HG03575 (cell line): ENCODE measurements around the gene RAD18.

Experiments
- ATAC-seq: cut with Tn5 transposase; IDR thresholded peaks from one replicate; pipeline ENCODE4 v1.9.1; 2021; ENCODE audit not compliant: unreplicated experiment, insufficient number of reproducible peaks, low FRiP score; ENCODE audit errors: extremely low read depth

Gene RAD18

DNA sequence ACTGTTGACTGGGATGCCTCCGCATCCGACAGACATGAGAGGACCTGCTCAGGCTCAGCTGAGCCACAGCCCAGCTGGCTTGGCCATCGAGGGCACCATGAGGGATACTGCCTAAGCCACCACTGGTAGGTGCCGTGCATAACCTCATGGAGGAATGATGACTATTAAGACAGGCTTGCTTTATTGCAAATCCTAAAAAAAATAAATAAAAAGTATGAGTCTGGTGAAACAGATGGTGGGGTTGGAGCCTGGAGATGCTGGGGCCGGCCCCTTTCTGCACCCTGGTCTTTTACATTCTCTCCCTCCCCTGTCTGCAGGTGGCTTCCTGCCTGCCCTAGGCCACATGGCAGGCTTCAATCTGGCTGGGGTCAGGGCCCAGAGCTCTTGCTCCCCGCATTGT lies 24.0 kb upstream of the RAD18 start:
- no peak for ATAC-seq

- ATAC-seq: no peak
Observed at GRCh38 chr3:8986741-8987140, 23.5 kb upstream of the RAD18 start.

DNA sequence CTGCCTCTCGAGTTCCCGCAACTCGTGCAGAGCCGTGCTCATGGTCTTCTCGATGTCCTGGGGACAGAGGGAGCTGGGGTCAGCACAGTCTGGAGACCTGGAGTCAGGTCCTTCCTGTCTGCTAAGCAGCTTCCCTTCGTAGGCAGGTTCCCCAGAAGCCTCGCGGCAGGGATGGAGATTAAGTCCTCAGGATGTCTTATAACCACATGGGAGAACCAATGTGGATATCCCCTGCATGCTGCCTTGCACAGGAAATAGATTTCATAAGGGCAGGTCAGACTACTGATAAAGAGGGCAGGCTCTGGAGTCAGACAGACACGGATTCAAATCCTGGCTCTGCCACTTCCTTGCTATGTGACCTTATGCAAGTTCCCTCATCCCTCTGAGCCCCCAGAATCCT lies 22.6 kb upstream of the RAD18 start:
- ATAC-seq: no peak

GRCh38 chr3:8985411-8985831 lies 22.1 kb upstream of the RAD18 start:
- ATAC-seq: no peak

DNA sequence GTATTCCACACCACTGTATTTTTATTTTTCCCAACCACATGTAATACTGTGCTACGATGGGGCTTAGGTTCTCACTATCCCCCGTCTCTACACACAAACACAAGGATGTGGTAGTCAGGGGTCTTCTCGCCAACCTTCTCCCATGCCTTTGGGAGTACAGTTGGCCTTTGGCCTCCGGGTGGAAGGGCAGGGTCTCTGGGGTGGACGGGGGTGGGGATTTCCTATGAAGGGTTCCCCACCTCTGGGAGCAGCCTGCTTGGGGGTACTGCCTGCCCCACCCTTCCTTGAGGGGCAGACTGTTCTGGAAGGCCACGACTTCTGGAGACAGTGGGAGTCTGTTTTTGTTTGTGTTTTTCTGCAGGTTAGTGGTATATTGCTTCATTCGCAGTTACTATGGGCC lies 21.3 kb upstream of the RAD18 start:
- no peak for ATAC-seq

DNA sequence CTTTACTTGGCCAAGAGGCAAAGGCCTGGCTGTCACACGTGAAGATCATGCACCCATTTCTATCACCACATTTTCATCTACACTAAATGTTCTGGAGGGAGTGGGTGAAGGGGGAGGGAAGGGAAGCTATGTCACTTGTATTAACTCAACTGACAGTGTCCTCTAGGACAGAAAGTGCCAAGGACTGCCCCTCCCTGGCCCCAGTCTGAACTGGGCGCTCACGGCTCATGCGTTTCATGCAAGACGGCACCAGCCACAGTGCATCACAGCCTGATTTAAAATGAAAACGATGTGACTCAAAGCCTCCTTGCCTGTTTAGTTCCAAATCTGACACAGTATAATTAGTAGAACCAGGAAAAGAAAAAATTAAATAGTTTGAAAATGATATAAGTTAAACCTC lies 20.8 kb upstream of the RAD18 start:
- no peak for ATAC-seq

GRCh38 chr3:8983591-8983990 lies 20.3 kb upstream of the RAD18 start:
- no peak for ATAC-seq

GRCh38 chr3:8983026-8983425 lies 19.8 kb upstream of the RAD18 start:
- ATAC-seq: no peak

DNA sequence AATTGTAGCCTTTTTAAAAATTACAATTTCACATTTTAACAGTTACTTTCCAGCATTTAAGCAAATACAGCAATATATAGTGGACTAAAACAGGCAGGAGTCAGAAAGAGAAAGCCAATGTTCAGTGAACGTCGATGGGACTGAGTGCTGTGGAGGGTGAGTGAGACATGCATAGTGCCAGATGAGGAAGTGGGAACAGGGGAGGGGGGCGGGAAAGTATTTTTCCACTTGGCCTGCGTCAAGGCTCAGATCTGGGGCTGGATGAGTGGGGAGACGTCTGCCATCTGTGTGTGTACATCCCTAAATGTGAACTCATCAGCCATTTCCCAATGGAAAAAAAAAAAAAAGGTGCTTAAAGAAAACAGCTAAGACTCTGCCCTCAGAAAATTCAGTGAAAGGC lies 19.2 kb upstream of the RAD18 start:
- no peak for ATAC-seq

- no peak for ATAC-seq
Observed at GRCh38 chr3:8981700-8982099, 18.4 kb upstream of the RAD18 start.

DNA sequence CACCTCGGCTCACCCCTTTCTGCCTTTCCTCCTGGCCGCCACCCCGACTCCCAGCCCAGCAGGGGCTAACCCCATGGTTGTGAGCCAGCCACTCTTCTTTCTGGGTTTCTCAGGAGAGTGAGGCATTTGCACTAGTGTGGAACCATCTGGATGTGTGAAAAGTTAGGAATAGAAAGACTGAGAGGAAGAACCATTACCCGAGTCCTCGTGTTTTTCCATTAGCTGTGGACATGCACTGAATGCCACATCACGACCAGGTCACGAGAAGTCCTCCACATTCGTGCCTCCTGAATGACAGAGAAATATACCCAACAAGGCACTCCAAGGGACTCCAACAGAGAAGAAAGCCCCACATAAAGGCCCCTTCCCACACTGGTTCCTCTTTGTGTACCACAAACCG lies 18.0 kb upstream of the RAD18 start:
- ATAC-seq: no peak

GRCh38 chr3:8980756-8981257 lies 17.5 kb upstream of the RAD18 start:
- ATAC-seq: no peak

DNA sequence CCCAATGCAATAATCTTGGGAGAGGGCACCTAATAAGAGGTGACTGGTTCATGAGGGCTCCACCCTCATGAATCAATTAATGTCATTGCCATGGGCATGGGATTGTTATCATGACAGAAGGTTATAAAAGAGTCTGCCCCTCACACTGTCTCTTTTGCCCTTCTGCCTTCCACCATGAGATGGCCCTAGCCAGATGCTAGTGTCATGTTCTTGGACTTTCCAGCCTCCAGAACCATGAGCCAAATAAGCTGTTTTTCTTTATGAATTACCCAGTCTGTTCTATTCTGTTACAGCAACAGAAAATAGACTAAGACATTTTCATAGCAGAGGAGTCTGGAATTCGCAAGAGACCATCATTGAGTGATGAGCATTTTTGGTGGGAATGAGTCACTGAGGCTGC lies 16.0 kb upstream of the RAD18 start:
- ATAC-seq: no peak

DNA sequence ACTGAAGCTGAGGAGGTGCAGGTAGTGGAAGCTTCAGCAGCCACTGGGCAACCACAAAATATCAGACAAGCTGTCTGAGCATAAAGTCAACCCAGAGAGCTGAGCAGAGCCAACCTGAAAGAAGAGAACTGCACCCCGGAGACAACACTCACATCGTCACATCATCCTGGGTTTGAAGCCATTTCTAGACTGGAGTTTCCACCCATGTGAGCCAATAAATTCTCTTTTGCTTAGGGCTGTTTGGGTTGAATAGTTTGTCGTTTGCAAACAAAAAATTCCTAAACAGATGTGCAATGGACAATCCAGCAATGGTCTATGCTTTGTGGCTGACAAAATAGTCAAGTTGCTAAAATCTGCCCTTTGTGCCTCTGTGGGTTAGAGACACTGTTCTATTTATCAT lies 15.3 kb upstream of the RAD18 start:
- ATAC-seq: no peak

GRCh38 chr3:8976540-8977182 lies 13.4 kb upstream of the RAD18 start:
- ATAC-seq: no peak

DNA sequence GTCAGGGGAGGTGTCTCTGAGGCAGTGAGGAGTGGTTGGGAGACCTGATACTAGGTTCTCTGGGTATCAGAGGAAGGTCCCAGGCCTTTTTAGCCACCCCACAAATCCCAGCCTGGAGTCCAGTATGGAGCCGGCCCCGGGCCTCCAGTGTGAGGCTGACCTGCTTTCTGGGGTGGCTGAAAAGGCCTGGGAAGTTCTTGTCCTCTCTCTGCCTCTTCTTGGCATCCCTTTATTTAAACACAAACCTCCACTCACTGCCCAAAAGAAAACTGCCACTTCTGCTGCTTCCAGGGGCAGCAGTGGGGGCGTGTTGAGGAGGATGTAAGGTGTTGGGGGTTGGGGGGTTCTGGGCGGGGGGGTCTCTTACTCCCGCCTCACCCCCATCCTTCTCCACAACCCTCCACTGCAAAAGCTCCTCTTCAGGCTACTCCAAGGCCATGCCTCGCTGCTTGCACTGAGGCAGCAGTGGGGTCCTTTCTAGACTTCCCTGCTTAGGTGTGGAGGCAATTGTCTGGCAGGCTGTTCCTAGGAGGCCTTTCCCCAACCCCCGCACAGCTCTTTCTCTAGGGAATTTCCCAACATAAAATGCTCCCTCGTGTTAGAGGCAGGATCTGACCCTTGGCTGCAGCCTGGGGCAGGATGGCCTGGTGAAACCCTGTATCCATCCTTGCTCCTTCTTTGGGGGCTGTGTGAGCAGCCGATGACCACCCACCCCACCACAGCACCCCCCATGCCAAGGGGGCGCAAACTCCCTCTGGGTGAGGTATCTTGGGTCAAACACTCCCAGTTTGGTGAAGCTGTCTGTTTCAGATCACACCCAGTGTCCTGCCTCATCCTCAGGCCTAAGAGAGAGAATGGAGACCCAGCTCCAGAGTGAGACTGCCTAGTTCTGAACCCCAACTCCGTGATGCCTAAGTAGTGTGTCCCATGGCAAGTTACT lies 12.1 kb upstream of the RAD18 start:
- no peak for ATAC-seq

DNA sequence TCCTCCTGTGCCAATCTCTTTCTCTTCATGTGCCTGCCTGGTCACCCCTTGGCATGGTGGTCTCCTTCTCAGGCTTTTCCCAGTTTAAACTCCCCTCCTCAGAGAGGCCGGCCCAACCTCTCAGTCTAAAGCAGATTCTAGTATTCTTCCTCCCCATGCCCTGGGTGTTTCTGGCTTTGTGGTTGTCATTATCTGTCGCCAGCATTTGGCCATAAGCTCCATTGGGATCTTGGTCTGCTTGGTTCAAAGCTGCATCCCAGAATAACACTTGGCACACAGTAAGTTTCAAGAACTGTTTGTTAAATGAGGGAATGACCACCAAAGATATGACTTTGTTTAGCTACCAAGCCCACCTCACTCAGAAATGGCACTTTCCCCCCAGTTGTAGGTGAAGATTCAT lies 11.2 kb upstream of the RAD18 start:
- ATAC-seq: no peak

- ATAC-seq: no peak
Observed at GRCh38 chr3:8972639-8973038, 9.4 kb upstream of the RAD18 start.

DNA sequence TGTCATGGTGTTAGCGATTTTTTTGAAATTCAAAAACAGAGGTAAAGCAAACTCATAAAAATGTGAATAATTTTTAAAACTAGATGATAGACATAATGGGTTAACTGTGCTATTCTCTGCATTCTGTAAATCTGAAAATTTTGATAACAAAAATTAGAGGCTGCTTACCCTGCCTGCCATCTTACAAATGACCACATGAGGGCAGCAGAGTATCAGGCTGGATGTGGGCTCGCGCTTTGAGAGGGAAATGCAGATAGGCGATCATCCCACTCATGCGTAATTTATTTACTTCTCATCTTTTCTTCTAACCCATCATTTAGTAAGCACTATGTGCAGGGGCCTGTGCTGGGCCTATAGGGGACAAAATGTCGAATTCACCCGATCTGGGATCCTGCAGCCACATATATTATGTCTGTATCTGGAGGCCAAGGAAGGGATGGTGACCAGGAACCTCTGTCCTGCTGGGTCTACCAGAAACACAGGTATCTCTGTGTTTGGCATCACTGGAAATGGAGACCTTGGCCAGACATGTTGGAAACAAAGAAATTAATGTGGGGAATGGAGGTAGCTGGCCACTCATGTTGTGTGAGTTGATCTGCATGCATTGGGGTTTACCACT lies 7.8 kb upstream of the RAD18 start:
- ATAC-seq: no peak

DNA sequence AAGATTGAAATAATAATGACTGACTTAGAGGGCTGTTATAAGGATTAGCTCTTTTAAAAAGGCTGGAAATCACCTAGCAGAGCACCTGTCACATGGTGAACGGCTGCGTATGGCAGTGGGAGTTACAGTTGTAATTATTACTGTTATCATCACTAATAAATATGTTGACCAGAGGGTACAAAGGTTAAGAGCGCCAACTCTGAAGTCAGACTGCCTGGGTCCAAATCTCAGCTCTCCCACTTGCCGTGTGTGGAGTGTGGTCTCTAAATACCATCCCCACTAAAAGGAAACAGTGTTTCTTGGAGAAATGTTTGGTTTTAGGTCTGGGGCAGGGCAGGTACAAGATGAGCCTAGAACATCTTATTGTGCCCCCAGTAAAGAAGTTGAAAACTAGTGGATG lies 6.0 kb upstream of the RAD18 start:
- no peak for ATAC-seq
